ENCODE measurements around the gene CAPN11.
"Not testable (repeated sequence)": the region's sequence is repeated elsewhere in the genome, so short reads cannot be mapped to it uniquely, and the experiment has no call there.

CAPN11 gene

DNA sequence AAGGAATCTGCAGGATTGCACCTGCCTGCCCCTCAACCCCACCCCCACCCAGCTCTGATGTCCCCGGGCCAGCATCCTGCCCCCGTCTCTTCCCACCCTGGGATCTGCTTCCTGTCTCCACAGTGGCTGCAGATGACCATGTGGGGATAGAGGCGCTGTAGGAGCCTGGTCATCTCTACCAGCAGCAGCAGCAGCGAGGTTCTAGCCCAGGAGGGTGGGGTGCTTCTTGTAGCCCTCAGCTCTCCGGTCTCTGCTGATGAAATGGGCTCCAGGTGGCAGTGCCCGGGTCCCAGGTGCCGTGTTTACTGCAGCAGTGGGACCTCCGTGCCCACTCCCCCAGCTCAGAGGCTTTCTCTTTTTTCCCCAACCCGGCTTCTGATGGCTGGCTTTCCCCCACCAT, 25.2 kb downstream of the CAPN11 start:
- DNase-seq, result peak in 1 of 2 experiments; percentile 23

DNA sequence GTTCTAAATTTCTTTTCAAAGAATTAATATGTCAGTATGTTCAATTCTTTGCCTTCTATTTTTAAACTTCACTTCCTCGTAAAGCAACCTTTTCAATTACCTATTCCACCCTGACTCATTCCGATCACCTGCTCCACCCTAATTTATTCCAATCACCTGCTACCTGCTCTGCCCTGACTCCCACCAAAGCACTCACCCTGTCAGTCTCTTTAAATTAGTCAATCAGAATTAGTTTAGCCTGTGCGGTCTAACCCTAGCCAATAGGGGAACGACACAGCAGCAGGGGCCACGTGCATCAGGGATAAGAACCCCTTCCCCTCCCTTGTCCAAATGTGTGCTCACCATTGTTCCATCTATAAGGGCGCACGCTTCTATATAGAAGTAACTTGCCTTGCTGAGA, 26.7 kb downstream of the CAPN11 start:
- not testable (repeated sequence) for DNase-seq

- DNase-seq, result no peak
Measured at GRCh38 chr6:44185953-44186634, 27.5 kb downstream of the CAPN11 start.

DNA sequence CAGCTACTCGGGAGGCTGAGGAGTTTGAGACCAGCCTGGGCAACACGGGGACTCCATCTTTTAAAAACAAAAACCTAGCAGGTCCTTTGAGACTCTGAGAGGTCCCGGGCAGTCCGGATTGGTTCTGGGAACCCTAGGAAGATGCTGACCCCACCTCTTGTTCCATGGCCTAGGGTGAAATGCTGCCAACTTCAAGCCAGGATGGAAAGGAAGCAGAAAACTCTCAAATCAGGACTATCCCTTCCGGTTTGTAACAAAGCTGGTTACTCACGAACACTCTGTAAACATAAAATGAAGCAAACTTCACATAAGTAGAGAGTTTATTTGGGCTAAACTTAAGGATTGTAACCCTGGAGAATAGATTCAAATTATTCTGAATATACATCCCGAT, 28.0 kb downstream of the CAPN11 start:
- no peak for DNase-seq

- DNase-seq, result no peak
Measured at GRCh38 chr6:44188819-44189218, 30.2 kb downstream of the CAPN11 start.

- DNase-seq, result no peak
Measured at GRCh38 chr6:44189257-44189656, 30.6 kb downstream of the CAPN11 start.

GRCh38 chr6:44190715-44191114, 32.1 kb downstream of the CAPN11 start:
- no peak for DNase-seq

GRCh38 chr6:44192428-44193041, 33.9 kb downstream of the CAPN11 start:
- DNase-seq, result no peak

DNA sequence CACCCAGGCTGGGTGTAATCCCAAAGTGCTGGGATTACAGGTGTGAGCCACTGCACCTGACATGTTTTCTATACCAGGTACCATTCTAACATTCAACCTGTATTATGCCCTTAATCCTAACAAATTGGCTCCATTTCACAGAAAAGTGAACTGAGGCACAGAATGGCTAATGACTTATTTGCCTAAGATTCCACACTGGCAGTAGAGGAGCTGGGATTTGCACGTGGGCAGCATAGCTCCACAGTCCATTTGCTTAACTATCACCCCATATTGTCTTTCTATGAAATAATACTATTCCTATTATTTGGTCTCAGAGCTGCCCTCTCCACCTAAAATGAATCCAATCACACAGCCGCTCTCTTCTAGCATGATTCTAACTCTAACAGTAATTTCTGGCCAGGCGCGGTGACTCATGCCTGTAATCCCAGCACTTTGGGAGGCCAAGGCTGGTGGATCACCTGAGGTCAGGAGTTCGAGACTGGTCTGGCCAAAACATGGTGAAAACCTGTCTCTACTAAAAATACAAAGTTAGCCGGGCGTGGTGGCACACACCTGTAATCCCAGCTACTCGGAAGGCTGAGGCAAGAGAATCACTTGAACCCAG, 34.8 kb downstream of the CAPN11 start:
- DNase-seq, result no peak

GRCh38 chr6:44194326-44194725, 35.7 kb downstream of the CAPN11 start:
- DNase-seq, result no peak

DNA sequence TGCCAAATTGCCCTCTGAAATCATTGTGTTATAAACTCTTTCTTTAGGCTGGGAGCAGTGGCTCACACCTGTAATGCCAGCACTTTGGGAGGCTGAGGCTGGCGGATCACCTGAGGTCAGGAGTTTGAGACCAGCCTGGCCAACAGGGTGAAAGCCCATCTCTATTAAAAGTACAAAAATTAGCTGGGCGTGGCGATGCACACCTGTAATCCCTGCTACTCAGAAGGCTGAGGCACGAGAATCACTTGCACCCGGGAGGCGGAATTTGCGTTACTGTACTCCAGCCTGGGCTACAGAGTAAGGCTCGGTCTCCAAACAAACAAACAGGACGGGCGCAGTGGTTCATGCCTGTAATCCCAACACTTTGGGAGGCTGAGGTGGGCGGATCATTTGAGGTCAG, 37.7 kb downstream of the CAPN11 start:
- not testable (repeated sequence) for DNase-seq

DNA sequence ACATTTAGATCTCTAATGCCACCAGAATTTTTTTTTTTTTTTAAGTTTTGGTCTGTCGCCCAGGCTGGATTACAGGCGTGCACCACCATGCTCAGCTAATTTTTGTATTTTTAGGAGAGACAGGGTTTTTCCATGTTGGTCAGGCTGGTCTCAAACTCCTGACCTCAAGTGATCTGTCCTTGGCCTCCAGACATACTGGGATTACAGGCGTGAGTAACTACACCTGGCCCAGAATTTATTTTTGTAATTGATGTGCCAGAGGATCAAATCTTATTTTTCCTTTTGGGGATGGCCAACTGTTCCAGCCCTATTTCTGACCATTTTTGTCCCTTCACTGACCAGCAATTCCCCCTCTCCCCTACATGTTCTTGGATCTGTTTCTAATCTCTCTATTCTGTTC, 40.1 kb downstream of the CAPN11 start:
- no peak for DNase-seq

DNA sequence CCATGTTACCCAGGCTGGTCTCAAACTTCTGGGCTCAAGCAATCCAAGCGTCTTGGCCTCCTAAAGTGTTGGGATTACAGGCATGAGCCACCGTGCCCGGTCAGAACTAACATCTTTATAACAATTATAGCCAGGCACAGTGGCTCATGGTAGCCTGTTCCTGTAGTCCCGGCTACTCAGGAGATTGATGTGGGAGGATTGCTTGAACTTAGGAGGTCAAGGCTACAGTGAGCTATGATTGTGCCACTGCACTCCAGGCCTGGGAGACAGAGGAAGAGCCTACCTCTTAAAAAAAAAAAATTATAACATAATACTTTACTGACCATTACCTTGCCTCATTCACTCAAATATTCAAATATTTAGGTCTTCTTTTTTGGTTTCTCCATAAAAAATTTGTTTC, 41.3 kb downstream of the CAPN11 start:
- no peak for DNase-seq

DNA sequence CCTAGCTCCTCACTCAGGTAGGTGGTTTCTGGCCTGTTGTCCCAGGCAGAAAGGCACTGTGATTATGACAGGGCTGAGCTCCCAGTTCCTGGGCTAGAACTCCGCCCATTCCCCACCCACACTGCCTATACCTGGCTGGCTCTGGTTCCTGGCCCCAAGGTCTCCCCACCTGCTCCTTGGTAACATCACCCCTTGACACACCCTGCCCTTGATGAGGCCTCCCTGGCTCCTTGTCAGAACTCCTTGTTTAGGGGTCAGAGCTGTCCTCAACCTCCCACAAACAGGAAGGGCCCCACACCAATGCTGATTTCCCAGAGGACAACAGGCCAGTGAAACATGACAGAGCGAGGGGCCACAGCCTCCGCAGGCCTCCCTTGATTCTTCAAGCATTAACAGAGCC, 42.6 kb downstream of the CAPN11 start:
- DNase-seq, result no peak

- no peak for DNase-seq
Measured at GRCh38 chr6:44201638-44202303, 43.2 kb downstream of the CAPN11 start.

GRCh38 chr6:44202332-44202971, 43.8 kb downstream of the CAPN11 start:
- no peak for DNase-seq

GRCh38 chr6:44202972-44203750, 44.5 kb downstream of the CAPN11 start:
- DNase-seq, result no peak

GRCh38 chr6:44203955-44204354, 45.3 kb downstream of the CAPN11 start:
- DNase-seq, result no peak

DNA sequence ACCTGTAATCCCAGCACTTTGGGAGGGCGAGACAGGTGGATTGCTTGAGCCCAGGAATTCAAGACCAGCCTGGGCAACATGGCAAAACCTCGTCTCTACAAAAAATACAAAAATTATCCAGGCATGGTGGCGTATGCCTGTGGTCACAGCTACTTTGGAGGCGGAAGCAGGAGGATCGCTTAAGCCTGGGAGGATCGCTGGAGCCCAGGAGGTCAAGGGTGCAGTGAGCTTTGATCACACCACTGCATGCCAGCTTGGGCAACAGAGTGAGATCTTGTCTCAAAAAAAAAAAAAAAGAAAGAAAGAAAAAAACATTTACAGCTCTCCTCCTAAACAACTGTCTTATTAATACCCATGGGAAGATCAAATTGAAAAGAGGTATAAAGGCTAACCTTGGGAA, 49.3 kb downstream of the CAPN11 start:
- no peak for DNase-seq

DNA sequence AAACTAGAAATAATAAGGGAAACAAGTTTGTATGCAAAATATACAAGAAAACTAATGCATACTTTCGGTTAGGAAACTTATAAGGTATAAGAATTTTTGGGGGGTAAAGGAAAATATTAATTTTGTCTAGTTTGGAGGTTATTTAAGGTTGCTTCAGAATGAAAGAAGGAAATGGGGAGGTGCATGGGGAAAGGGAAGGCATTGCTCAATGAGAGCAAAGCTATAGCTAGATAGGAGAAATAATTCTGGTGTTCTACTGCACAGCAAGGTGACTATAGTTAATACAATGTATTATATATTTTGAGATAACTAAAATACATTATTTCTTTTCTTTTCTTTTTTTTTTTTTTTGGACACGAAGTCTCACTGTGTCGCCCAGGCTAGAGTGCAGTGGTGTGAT, 52.7 kb downstream of the CAPN11 start:
- DNase-seq, result no peak

DNA sequence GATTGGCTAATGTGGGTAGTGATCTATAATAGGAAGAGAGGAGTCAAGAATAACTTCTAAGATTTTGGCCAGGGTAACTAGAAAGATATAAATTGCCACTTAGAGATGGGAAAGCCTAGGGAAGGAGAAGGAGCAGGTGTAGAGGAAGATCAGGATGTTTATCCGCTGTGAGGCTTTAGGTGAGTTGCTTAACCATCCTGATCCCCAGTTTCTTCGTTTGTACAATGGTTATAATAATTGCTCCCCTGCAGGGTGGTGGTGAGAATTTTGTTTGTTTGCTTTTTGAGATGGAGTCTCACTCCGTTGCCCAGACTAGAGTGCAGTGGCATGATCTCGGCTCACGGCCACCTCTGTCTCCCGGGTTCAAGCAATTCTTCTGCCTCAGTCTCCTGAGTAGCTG, 55.7 kb downstream of the CAPN11 start:
- DNase-seq, result no peak

- DNase-seq, result no peak
Measured at GRCh38 chr6:44216677-44217331, 58.2 kb downstream of the CAPN11 start, which contains the start of gene MYMX. MYMX (plus strand) TSS chr6:44216926; CDS start chr6:44217472, 546 bp downstream.

Data from SHP77 (cell line).